ENCODE results near the gene CALML6. TPM values are rescaled to one million over a fixed set of nuclear protein-coding genes. Genes with fewer than 3 reads are reported as not detected.
A peak's percentile ranks its signal among the peaks of the same experiment; 100 is the strongest.

Gene CALML6
- total RNA-seq, 2 donors from 2014 or later: 0.37 TPM; not detected in 1

DNA sequence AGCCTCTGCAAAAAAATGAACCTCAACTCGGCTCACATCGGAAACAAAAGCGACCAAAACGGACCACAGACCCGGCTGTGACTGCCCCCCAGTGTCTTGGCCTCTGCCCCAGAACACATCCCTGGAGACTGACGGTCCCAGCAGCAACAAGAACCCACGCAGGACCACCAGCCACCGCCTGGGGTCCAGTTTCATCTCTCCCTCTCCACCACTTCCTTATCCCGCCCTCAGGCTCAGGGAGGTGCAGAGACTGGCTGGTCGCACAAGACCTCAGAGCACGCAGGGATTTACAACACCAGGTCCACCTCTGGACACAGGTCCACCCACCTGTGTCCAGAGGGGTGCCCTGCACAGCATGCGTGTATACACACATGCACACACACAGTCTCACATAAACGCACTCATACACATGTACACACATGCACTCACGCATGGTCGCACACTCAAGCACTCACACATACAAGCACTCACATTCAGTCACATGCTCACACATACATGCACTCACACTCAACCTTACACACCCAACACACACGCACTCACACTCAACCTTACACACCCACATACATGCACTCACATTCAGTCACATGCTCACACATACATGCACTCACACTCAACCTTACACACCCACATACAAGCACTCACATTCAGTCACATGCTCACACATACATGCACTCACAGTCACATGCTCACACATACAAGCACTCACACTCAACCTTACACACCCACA is 22.7 kb downstream of the CALML6 start:
- DNase-seq (ENCODE audit: low spot score): peak; percentile 14

GRCh38 chr1:1938276-1938573 is 23.2 kb downstream of the CALML6 start:
- peak; percentile 20 for DNase-seq (ENCODE audit: low spot score)
- intact Hi-C loops (cut with DNase I): loop anchor here in 1 of 2 donors (5.0 kb wide), 1 partner anchor 1634 kb away; no protein-coding TSS in a partner anchor

More for the DNA sequence above, 22.7 kb downstream of the CALML6 start:
- intact Hi-C loops (cut with DNase I): loop anchor here in 1 of 2 donors (5.0 kb wide), 1 partner anchor 1635 kb away; no protein-coding TSS in a partner anchor

DNA sequence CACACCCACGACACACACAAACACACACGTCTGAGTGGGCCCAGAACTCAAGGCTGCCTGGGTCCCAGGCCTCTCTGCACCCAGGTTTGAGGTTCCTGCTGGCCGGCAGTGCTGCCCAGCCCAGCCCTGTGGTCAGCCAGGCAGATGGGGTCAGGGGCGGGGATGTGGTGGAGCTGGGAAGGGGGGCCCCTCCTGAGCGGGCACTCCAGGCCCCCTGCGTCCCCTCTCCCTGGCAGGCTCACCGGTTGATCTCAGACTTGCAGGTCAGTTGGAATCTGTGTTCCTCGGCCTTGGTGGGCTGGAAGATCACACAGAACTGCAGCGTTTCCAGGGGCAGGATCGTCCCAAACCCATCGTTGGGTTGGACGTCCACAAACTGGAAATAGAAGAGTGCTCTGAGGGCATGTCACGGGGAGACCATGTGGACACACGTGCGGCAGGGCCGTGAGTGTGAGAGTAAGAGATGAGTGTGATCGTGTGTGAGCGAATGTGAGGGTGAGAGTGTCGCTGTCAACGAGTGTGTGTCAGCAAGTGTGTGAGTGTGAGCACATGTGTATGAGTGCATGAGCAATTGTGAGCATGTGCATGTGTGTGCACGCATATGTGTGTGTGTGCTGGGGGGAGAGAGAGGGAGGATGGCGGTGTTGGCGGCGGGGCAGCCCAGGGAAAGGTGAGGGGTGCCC is 23.7 kb downstream of the CALML6 start:
- intact Hi-C loops (cut with DNase I): loop anchor here in 1 of 2 donors (5.0 kb wide), 1 partner anchor 1634 kb away; no protein-coding TSS in a partner anchor

GRCh38 chr1:1939296-1940122 is 24.4 kb downstream of the CALML6 start:
- intact Hi-C loops (cut with DNase I): loop anchor here (5.0 kb wide), 2 partner anchors 108 to 1633 kb away; no protein-coding TSS in a partner anchor

More for the DNA sequence above, 23.7 kb downstream of the CALML6 start:
- DNase-seq (ENCODE audit: low spot score): peak; percentile 50

GRCh38 chr1:1940123-1940425 is 25.0 kb downstream of the CALML6 start:
- no peak for DNase-seq (ENCODE audit: low spot score)

More at GRCh38 chr1:1939296-1940122, 24.4 kb downstream of the CALML6 start:
- peak; percentile 62 for DNase-seq (ENCODE audit: low spot score)

GRCh38 chr1:1941211-1941841 is 26.3 kb downstream of the CALML6 start:
- intact Hi-C loops (cut with DNase I): loop anchor here in 1 of 2 donors (5.0 kb wide), 1 partner anchor 106 kb away; no protein-coding TSS in a partner anchor
- DNase-seq (ENCODE audit: low spot score): no peak

More at GRCh38 chr1:1940123-1940425, 25.0 kb downstream of the CALML6 start:
- intact Hi-C loops (cut with DNase I): loop anchor here in 1 of 2 donors (5.0 kb wide), 1 partner anchor 107 kb away; no protein-coding TSS in a partner anchor

DNA sequence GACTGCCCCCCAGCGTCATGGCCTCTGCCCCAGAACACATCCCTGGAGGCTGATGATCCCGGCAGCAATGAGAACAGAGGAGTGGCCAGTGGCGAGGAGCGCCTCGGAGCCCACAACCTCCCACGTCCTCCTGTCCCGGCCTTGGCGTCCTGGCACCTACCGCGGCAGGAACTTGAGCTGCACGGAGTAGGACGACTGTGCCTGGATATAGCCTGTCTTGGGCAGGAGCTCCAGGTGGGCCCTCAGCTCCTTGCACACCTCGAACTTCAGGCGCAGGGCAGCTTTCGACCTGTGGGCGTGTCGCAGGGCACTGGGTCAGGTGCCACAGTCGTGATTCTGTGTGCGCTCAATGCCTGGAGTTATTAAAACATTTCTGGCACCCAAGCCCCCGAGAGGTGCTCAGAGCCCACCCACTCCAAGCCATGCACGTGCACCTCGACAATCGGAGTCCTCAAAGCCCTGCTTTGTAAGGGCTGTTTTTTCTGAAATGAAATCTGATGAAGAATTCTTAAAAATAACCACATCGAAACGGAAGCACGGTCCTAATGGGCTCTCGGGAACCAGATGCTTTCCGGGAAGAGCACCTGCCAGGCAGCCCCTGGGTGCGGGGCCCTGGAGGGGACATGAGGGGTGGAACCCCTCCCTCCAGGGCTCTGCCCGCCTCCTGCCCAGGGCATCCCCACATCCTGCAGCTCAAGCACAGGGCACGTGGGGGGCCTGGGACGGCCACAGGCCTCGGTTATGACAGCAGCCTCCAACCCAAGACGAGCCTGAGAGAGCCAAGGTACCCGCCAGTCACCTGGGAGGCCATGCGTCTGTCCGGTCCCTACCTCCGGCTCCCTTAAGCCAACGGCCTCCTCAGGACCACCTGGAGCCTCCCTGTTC is 27.1 kb downstream of the CALML6 start:
- peak; percentile 77 for DNase-seq (ENCODE audit: low spot score)
- intact Hi-C loops (cut with DNase I): loop anchor here in 1 of 2 donors (5.0 kb wide), 1 partner anchor 105 kb away; no protein-coding TSS in a partner anchor

DNA sequence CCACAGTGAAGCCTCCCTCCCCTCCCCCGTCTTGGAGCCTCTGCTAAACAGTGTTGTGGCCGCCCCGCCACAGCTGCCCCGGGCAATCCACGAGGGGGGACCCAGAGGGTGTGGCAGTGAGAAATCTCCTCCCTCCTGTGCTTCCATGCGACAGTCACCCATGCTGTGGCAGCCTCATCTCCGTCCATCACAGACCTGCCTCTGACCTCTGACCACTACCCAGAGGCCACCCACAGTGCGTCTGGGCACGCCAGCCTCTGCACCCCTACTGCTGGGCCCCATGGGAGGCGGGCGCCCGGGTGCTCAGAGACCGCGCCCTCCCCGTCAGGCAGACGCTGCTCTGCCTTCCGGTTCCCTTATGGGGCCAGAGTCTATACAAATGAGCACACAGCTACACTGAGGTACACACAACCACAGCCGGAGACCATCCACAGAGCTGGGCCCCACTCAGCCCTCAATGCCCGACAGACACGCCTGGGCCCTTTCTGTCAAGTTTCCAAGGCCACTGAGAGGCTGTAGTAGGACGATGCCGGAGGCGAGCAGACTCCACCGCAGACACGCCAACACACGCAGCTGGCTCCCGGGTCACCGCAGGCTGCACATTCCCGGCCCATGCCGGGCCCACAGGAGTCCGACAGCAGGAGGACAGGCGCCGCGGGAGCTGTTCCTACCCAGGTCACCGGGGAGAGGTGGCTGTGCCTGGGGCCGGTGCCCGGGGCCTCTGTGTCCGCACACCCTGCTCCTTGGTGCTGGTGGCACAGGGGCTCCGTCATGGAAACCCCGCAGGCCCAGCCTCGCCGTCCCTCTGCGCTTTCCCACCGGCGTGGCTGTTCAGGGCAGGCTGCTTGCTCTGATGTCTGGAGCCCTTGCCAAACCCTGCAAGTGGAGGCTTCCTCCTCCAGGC is 27.9 kb downstream of the CALML6 start:
- peak; percentile 80 for DNase-seq (ENCODE audit: low spot score)
- intact Hi-C loops (cut with DNase I): loop anchor here in 1 of 2 donors (5.0 kb wide), 1 partner anchor 104 kb away; no protein-coding TSS in a partner anchor

DNA sequence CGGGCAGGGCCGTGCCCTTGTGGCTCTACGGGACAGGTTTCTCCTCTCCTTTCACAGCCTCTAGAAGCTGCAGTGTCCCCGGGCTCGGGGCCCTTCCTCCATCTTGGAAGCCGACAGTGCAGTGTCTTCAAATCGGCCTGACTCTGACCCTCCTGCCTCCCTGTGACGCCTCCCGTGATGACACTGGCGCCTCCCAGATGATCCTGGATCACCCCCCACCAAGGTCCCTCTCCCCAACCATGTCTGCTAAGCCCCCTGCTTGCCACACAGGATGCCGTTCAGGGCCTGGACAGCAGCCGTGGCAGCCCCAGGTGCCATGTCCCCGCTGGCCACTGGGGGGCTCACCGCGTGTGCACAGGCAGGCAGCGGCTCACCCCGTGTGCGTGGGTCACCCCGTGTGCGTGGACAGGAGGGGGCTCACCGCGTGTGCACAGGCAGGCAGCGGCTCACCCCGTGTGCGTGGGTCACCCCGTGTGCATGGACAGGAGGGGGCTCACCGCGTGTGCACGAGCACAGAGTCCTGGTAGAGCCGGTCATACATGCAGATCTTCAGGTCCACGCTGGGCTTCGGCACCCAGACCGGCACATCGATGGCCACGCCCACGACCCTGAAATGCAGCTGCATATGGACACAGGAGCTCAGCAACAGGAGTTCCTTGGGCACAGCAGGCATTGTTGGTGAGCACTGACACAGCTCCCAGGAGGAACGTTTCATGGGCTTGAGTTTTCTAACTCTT is 28.9 kb downstream of the CALML6 start:
- intact Hi-C loops (cut with DNase I): loop anchor here in 1 of 2 donors (5.0 kb wide), 1 partner anchor 103 kb away; no protein-coding TSS in a partner anchor

DNA sequence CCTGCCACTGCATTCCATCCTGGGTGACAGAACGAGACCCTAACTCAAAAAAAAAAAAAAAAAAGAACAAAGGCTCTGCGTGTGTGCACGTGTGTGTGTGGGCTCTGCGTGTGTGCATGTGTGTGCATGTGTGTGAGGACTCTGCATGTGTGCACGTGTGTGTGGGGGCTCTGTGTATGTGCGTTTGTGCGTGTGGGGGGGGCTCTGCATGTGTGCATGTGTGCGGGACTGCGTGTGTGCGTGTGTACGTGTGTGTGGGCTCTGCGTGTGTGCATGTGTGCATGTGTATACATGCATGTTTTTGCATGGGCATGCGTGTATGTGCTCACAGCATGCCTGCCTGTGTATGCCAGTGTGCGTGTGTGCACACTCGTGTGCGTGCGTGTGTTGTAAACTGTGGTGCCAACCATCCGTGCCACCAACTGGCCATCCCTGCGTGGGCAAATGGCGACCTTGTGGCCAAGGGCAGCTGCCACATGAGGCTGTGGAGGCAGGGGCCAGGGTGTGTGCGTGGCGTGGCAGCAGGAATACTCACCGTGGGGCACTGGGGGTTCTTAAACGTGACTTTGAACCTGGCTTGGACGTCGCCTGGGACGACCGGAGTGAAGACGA is 30.8 kb downstream of the CALML6 start:
- intact Hi-C loops (cut with DNase I): loop anchor here in 1 of 2 donors (5.0 kb wide), 1 partner anchor 96 kb away; no protein-coding TSS in a partner anchor

More for the DNA sequence above, 28.9 kb downstream of the CALML6 start:
- peak; percentile 87 for DNase-seq (ENCODE audit: low spot score)

DNA sequence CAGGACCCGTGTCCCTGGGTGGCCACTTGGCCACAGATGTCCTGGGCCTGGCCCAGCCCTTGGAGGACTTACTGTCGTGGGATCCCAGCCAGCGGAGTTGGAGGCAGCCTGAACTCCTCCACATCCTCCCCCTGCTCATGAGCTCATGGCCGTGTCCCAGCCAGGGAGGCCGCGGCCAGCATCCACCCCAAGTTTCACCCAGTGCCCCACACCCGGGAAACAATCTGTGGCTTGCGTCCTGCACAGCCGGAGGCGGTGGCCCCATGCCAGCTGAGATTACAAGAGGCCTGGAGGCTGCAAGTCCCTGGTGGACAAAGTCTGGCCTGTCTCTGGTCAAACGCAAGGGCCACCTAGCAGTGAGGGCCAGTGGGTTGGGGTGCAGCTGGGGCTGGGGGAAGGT is 31.5 kb downstream of the CALML6 start:
- intact Hi-C loops (cut with DNase I): loop anchor here in 1 of 2 donors (5.0 kb wide), 1 partner anchor 96 kb away; no protein-coding TSS in a partner anchor
- no peak for DNase-seq (ENCODE audit: low spot score)

More for the DNA sequence above, 30.8 kb downstream of the CALML6 start:
- no peak for DNase-seq (ENCODE audit: low spot score)

- intact Hi-C loops (cut with DNase I): loop anchor here in 1 of 2 donors (5.0 kb wide), 1 partner anchor 95 kb away; no protein-coding TSS in a partner anchor
These were observed 32.4 kb downstream of the CALML6 start for GRCh38 chr1:1947493-1947892.

DNA sequence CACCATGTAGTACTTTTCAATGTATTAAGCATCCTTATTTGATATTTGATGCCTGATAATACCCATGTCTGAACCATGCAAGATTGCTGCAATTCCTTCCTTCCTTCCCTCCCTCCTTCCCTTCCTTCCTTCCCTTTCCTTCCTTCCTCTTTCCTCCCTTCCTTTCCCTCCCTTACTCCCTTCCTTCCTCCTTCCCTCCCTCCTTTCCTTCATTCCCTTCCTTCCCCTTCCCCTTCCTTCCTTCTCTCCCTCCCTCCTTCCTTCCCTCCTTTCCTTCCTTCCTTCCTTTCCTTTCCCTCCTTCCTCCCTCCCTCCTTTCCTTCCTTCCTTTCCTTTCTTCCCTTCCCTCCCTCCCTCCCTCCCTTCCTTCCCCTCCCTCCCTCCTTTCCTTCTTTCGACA is 33.7 kb downstream of the CALML6 start:
- intact Hi-C loops (cut with DNase I): loop anchor here in 1 of 2 donors (5.0 kb wide), 1 partner anchor 94 kb away; no protein-coding TSS in a partner anchor
- DNase-seq (ENCODE audit: low spot score): no peak

More at GRCh38 chr1:1947493-1947892, 32.4 kb downstream of the CALML6 start:
- no peak for DNase-seq (ENCODE audit: low spot score)

DNA sequence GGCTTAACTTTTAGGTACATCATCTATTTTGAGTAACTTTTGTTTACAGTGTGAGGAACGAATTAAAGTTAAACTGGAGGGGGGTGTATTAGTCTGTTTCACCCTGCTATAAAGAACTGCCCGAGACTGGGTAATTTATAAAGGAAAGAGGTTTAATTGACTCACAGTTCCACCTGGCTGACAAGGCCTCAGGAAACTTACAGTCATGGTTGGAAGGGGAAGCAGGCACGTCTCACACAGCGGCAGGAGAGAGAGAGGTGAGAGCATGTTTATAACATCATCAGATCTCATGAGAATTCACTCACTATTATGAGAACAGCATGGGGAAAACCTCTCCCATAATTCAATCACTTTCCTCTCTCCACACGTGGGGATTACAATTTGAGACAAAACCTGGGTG is 35.9 kb downstream of the CALML6 start:
- no peak for DNase-seq (ENCODE audit: low spot score)
- intact Hi-C loops (cut with DNase I): no loop called here

DNA sequence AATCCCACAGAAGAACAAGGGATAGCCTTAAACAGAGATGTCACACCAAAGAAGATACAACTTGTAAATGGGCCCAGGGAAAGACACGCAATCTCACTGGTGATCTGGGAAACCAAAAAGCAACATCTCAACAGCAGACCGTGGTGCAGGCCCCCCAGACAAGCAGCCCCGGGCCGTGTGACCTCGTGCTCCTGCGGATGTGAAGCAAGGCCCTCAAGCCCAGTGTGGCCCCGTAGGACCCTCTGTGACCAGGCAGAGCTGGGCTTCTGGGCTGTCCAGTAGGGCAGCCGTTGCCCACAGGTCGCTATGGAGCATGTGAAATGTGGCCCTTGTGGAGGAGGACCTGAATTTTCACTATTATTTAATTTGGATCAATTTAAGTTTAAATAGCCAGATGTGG is 39.0 kb downstream of the CALML6 start:
- peak; percentile 76 for DNase-seq (ENCODE audit: low spot score)
- intact Hi-C loops (cut with DNase I): no loop called here
